HG03432 (cell line): ENCODE measurements around the gene USH1G.
"Not testable (repeated sequence)": the region's sequence is repeated elsewhere in the genome, so short reads cannot be mapped to it uniquely, and the experiment has no call there.

ENCODE experiments used
- ATAC-seq: cut with Tn5 transposase; IDR thresholded peaks from one replicate; pipeline ENCODE4 v1.9.1; 2021; ENCODE audit warnings: mild to moderate bottlenecking, moderate library complexity; ENCODE audit not compliant: unreplicated experiment

USH1G gene

DNA sequence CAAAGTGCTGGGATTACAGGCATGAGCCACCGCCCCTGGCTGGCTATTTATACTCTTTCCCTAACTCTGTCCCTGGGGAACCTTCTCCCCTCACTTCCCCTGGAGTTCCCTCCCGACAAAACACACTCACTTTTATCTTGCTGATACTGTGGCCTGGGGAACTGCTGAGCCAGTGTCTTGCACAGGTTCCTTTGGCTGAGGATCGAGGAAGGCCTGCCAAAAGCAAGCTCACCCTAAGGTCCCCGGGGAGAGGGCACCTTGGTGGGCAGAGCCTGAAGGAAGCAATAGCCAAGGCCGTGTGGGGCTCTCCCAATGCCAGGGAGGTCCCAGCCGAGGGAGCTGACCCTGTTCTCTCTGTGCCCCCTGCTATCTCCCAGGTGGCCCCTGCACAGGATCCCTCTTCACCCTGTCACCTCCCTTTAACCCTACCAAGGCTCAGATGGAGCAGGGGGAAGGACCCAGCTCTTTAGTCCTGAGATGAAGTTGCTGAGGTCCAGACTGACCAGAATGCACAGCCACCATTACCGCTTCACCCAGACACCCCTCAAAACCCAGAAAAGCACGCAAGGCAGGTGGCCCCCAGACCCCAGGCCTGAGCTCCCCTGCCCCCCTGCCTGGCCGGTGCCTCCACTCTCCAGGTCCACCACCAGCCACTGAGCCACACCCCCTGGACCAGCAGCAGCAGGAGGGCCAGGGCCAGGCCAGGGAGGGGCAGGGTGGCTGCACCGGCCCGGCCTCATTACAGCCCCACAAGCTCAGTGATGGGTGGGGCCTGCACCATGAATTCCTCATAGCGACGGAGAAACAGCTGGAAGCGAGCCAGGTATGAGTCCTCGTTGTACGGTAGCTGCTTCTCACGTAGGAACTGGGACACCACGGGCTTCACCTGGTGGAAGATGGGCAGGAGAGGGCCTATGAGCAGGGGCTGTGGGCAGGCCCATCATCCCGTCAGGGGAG is 45.2 kb downstream of the USH1G start:
- ATAC-seq, result no peak

GRCh38 chr17:74875977-74876593 is 47.0 kb downstream of the USH1G start:
- ATAC-seq, result no peak

DNA sequence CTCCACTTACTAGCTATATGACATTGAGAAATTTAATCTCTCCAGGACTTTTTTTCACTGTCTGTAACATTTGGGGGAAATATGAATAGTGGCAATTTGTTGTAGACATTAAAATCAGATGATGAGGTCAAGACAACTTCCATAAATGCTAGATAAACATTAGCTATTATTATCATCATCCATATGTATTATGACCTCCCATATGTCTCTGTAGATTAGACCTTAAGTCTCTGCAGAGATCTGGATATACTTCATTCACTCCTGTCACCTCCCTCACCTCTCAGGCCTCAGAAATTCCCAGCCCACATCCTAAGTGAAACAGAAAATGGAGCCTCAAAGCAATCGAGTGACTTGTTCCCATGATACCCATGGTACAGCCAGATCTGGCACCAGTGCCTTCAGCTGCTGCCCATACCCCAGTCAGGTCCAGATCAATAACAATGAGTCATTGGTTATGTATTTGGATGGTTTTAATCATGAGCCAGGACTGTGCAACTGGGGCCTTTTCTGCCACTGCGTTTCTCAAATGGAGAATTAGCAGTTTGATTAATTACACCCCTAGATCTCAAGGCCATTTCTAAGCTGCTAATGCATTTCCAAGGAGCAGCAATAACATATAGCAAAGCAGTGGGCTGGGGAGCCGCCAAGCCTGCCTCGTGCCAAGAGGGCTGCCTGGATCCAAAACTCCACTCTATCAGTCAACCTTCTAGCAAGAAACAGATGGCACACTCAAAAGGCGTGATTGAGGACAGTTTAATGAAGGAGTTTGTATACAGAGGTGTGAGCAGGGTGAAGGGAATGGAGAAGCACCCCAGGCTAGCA is 47.7 kb downstream of the USH1G start:
- no peak for ATAC-seq

DNA sequence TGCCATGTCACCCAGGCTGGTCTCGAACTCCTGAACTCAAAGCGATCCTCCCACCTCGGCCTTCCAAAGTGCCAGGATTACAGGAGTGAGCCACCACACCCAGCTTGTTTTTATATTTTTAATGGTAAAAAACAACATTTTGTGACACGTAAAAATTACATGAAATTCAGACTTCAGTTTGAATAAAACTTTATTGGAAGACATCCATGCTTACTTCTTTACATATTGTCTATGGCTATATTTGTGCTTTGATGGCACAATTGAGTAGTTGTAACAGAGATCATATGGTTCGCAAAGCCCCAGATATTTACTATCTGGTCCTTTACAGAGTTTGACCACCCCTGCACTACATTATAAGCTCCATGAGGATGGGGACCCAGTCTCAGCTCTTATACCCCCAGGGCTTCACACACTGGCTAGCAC is 48.4 kb downstream of the USH1G start:
- no peak for ATAC-seq

DNA sequence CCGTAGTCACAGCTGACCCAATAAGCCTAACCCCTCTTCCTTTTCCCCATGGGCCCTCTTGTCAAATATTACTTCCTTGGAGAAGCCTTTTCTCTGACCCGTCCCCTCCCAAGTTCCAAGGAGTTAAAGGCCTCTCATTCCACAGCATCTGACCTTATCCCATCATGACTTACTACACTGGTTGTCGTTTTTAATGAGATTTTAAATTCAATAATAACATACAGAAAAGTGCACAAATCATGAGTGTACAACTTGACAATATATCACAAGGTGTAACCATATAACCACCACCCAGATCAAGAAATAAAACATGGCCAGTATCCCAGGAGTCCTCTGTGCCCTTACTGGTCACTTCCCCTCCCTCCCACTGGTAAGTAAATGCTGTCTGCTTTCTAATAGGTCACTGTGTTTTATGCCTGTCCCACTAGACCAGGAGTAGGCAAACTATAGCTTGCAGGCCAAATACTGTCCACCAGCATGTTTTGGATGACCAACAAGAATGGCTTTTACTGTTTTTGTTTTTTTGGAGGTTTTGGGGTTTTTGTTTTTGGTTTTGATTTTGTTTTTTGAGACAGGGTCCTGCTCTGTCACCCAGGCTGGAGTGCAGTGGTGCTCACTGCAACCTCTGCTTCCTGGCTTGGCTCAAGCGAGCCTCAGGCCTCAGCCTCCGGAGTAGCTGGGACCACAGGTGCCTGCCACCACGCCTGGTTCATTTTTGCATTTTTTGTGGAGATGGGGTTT is 49.0 kb downstream of the USH1G start:
- no peak for ATAC-seq

- peak; percentile 86 for ATAC-seq
These were observed 49.8 kb downstream of the USH1G start for GRCh38 chr17:74873037-74873873.

DNA sequence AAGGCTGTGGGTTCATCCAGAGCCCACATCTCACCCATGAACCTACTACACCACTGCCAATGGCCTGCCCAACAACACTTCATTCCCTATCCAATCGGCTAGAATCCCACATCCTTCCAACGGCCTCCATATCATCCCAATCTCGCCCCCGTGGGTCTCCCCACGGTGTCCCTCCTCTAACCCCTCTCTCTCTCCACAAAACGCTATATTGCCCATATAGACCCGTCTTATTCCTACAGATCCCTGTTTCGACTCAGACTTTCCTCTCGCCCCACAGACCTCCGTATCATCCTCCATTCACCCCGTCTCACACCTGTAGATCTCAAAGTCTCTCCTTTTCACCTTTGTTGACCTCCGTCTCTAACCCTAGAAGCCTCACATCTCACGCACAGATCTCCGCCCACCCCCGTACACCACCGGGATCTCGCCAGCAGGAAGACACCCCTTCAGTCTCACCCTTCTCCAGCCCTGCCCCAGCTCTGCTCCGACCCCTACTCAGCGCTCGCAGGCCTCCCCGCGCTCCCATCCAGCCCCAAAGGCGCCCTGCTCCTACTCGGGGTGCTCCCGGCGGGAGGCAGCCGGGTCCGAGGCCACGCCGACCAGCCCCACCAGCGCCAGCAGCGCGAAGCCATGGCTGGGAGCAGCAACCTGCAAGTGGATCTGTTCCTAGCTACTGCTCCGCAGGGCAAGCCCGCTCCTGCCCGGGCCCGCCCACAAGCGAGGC is 50.6 kb downstream of the USH1G start, which contains the start of gene FDXR:
Gene FDXR, minus strand, starts transcription at position 682 of the 724 bp plus-strand sequence. Its CDS starts 50 bp downstream, at position 632.
- no peak for ATAC-seq

DNA sequence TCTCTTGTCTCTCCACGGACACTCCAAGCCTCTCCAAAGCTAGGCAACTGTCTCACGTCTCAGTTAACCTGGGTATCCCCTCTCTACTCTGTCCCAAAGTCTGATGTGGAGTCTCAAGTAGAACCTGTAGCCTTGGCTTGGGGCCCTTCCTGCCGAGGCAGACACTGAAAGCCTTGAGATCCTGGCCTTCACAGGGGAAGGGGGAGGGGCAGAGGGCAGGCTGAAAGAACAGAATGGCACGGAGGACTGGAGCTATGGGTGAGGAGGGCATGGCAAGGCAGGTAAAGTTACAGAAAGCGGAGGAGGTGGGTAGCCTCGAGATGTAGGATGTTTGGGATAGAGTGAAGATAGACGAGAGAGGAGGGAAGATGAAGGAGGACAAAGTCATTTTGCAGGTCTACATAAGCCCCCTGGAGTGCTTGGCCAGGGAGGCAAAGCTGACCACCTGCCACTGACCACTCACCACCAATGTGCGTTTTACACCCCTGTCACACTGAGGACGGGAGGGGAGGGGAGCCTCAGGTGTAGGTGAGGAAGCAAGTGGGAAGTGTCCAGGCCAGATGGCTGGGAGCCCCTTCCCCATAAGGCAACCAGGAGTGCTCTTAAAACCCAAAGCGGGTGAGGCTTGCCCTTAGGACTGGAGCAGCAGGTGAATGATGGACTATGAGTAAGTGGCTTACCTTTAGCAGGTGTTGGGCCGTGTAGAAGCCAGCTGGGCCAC is 51.5 kb downstream of the USH1G start:
- ATAC-seq, result no peak

DNA sequence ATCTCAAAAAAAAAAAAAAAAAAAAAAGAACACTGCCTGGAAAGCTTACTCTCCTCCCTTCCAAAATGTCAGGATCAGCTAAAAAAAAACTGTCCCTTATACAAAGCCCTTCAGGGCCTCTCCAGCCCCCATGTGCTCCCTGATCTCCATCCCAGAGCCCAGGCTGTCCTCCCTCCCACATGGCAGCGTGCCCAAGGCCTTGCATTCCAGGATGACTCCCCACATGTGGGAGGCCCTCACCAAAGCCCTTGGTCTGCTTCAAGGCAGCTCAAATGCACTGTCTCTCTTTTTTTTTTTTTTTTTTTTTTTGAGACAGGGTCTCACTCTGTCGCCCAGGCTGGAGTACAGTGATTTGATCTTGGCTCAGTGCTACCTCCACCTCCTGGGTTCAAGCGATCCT is 52.5 kb downstream of the USH1G start:
- ATAC-seq, result no peak

DNA sequence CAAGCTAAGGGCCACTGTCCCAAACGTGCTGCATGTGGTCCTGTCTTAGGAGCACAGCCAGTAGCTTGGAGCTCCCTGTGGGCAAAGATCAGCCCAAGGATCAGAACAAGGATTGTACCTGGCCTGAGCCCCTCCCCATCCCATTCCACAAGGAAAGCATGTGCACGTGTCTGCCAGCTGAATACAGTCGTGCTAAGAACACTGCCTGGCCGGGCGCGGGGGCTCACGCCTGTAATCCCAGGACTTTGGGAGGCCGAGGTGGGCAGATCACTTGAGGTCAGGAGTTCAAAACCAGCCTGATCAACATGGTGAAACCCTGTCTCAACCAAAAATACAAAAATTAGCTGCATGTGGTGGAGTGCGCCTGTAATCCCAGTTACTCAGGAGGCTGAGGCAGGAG is 53.0 kb downstream of the USH1G start:
- ATAC-seq, result not testable (repeated sequence)

DNA sequence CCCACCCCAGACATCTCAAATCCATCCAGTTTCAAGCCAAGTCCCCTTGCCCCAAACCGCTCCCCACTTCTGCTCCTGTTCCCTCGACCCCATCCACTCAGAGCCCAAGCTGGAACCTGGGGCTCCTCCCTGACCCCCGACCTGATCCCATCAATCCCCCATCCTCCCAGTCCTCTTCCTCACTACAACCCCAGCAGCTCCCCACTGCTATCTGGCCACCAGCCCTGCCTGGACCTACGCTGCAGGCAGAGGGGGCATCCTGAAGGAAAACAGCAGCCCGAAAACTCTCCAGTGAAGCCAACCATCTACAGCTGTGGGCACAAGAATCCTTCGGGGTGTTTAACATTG is 54.2 kb downstream of the USH1G start:
- ATAC-seq, result no peak

DNA sequence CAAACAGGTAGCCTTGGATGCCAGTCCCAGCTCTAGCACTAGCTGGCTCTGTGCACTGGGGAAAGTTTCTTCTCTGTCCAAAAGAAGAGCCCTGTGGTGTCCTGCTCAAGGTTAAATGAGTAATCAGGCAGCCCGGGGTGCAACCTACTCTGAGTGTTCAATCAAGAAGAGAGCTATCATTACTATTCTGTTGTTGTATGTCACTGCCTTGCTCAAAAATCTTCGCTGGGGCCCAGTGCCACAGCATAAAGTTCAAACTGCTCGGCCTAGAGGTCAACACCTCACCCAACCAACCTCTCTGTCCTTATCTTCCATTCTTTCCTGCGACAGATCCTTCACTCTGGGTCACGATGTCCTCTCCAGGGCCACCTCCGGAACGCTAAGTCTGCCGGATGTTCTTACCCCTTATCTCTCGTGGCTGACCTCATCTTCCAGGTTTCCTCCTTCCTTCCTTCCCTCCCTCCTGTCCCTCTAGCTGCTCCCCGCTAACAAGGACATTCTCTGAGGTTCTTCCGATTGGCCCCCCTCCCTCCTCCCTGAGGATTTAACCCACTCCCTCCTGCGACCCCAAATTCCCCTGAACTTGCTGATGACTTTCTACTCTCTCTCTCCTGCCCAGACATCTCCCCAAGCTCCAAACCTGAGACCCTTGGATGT is 54.7 kb downstream of the USH1G start:
- no peak for ATAC-seq

- no peak for ATAC-seq
These were observed 56.7 kb downstream of the USH1G start for GRCh38 chr17:74866198-74866835.
